ENCODE measurements around the gene CHMP1A. TPM values are rescaled to one million over a fixed set of nuclear protein-coding genes. Genes with fewer than 3 reads are reported as not detected.
A peak's percentile ranks its signal among the peaks of the same experiment; 100 is the strongest.

Gene CHMP1A
- total and polyA plus RNA-seq, 7 experiments from 2014 or later = 54.7 to 99.0 (median 65.8) TPM

DNA sequence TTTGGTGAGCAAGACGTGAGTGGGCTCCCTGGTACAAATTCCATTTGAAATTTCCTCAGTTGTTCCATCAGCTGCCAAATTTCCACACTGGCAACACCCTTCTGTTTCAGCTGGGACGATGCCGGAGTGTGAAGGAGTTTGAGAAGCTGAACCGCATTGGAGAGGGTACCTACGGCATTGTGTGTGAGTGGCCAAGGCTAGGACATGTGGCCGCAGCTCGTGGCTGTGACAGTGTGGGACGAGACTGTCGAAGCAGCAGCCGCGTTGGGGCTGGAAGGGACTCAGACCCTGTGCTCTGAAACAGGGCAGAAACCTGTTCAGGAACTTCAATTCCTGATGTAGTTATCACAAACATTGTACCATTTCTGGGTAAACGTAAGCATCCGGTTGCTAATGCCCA, 31.6 kb upstream of the CHMP1A start:
- no peak for ATAC-seq
- ChIA-PET POLR2A (interaction anchor here (0.7 to 1.9 kb wide), 5 partner anchors 9 to 175 kb away, joined by 3 to 6 read pairs (median 3); no protein-coding TSS in a partner anchor), CTCF (interaction anchor here (1.7 kb wide), 1 partner anchor 11 kb away, joined by 6 read pairs; no protein-coding TSS in a partner anchor)
- H3K27ac ChIP-seq (ENCODE audit: low read depth, low read length) = no peak overlapping the region
- no peak overlapping the region for H3K4me3 ChIP-seq (ENCODE audit: low read length)
- intact Hi-C loops (cut with micrococcal nuclease) = loop anchor here in 1 of 2 donors (5.0 kb wide), 1 partner anchor 183 kb away; the partner anchor contains the start of gene TCF25
- Mint-ChIP-seq H3K36me3 (peaks cover 0 to 17% (median 3%) of the 10 kb centered on the region in 5 donors), H3K4me1 (peaks cover 9 to 18% (median 17%) of the 10 kb centered on the region in 7 donors), H3K27ac (no peak overlapping the region), H3K27me3 (no peaks in the 10 kb centered on the region), H3K9me3 (peaks cover 0 to 4% (median 0%) of the 10 kb centered on the region in 11 donors), H3K4me3 (no peak overlapping the region)
- H3K36me3 ChIP-seq (ENCODE audit: control insufficient read depth in 2 of 3, insufficient read depth in 3 of 3, low read length in 3 of 3) = peaks cover 0 to 48% (median 4%) of the 10 kb centered on the region in 3 experiments
- H3K27me3 ChIP-seq (ENCODE audit: control insufficient read depth in 2 of 2, insufficient read depth in 2 of 2, low read length in 2 of 2) = no peaks in the 10 kb centered on the region
- H3K4me1 ChIP-seq (ENCODE audit: control insufficient read depth in 2 of 2, insufficient read depth in 2 of 2, low read length in 2 of 2) = peaks cover 0 to 7% of the 10 kb centered on the region in 2 donors
- no peaks in the 10 kb centered on the region for H3K9me3 ChIP-seq (ENCODE audit: control insufficient read depth in 2 of 3, low read length in 3 of 3)
- DNase-seq = no peak

DNA sequence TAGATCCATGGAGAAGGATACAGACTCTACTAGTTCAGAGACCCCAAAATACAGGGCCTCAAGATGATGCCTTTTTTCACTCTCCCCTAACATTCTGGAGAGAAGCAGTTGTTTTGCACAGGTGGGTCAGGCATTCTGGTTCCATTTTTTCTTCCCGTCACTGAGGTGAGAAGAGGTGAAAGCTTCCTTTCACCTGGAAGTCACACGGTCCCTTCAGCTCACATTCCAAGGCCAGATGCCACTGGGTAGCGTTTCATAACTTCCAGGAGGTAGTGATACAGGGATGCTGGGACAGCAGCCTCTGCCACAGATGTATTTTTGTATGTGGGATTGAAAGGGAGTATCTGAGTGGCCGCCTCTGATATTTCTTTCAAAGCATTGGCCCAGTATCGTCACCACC, 30.9 kb upstream of the CHMP1A start:
- ATAC-seq = no peak
- H3K27me3 ChIP-seq (ENCODE audit: control insufficient read depth in 2 of 2, insufficient read depth in 2 of 2, low read length in 2 of 2) = no peaks in the 10 kb centered on the region
- no peak overlapping the region for H3K4me3 ChIP-seq (ENCODE audit: low read length)
- POLR2A ChIA-PET = interaction anchor here (0.7 to 1.9 kb wide), 4 partner anchors 16 to 185 kb away, joined by 3 to 6 read pairs (median 3); partner anchors contain the start of gene TCF25
- Mint-ChIP-seq H3K9me3 (peaks cover 0 to 4% (median 0%) of the 10 kb centered on the region in 11 donors), H3K4me1 (peaks cover 9 to 18% (median 17%) of the 10 kb centered on the region in 7 donors), H3K27me3 (no peaks in the 10 kb centered on the region), H3K4me3 (peak overlapping the region; percentile 37 to 93 (median 85)), H3K27ac (peak overlapping the region in 4 of 9 donors; percentile 18 to 77 (median 38)), H3K36me3 (peaks cover 0 to 14% (median 2%) of the 10 kb centered on the region in 5 donors)
- no peaks in the 10 kb centered on the region for H3K9me3 ChIP-seq (ENCODE audit: control insufficient read depth in 2 of 3, low read length in 3 of 3)
- no peak overlapping the region for H3K27ac ChIP-seq (ENCODE audit: low read depth, low read length)
- intact Hi-C loops (cut with micrococcal nuclease) = loop anchor here in 1 of 2 donors (5.0 kb wide), 1 partner anchor 184 kb away; the partner anchor contains the start of gene TCF25
- CTCF ChIA-PET = interaction anchor here (0.7 to 1.7 kb wide), 3 partner anchors 12 to 592 kb away, joined by 4 to 6 read pairs (median 5); no protein-coding TSS in a partner anchor
- DNase-seq = no peak
- peaks cover 0 to 41% (median 4%) of the 10 kb centered on the region in 3 experiments for H3K36me3 ChIP-seq (ENCODE audit: control insufficient read depth in 2 of 3, insufficient read depth in 3 of 3, low read length in 3 of 3)
- H3K4me1 ChIP-seq (ENCODE audit: control insufficient read depth in 2 of 2, insufficient read depth in 2 of 2, low read length in 2 of 2) = peaks cover 0 to 7% of the 10 kb centered on the region in 2 donors

DNA sequence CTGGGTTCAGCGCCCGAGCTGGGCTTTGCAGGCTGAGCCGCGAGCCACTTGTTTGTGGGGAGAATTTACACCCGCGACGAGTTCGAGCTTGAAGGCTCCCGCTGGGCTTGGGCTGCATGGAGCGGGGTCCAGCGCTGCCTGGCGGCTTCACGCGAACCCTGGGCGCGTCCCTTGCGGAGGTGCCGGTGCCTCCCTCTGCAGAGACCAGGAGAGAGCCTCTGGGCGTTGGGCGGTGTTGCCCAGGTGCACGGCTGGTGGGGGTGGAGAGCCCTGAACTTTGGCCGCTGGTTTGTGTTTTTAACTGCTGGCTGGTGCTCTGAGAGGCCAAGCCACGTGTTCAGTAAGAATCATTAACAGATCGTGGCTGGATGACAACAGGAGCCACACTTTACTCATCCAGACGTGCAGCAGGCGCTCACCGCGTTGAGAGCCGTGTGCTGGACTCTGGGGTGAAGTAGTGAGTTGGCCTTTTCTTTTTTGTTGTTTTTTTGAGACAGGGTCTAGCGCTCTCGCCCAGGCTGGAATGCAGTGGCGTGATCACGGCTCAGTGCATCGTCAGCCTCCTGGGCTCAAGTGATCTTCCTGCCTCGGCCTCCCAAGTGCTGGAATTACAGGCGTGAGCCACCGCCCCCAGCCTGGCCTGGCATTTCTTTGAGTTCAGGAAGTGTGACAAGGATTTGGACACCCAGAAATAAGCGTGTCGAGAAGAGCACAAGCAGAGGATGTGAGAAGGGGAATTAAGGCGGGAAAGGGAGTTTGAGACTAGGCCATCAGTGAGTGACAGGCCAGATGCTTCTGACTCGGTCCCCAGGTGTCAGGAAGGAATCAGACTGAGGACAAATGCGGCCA, 29.8 kb upstream of the CHMP1A start:
- CTCF ChIA-PET = interaction anchor here (0.5 to 1.4 kb wide), 2 partner anchors 13 to 16 kb away, joined by 7 to 10 read pairs; no protein-coding TSS in a partner anchor

DNA sequence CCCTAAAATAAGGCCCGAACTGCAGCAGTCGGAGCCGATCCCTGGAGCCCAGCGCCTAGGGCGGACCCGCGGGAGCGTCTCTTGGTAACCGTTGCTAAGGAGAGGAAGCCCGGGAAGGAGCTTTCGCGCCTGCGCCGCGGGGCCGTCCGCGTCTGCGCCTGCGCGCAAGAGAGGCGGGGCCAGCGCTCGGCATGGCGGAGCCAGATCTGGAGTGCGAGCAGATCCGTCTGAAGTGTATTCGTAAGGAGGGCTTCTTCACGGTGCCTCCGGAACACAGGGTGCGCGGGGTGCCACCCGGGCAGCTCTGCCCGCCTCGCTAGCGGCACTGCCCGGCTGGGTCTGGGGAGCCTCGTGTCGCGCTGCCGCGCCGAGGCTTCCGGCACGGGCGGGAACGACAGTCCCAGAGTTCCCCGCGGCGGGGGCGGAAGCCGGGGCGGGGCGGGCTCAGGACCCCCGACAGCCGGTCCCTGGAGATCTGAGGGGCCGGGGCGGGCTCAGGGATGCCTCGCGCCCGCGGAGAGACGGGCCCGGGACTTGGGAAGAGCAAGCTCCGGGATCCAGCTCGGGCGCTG, 29.1 kb upstream of the CHMP1A start, which contains the start of gene CDK10:
TSS of gene CDK10 (plus strand) at position 170 of the 572 bp plus-strand sequence. CDS start at position 192, 22 bp downstream.
- Histone ChIP-seq H3K4me1 (ENCODE audit: control insufficient read depth in 2 of 2, insufficient read depth in 2 of 2, low read length in 2 of 2) (peaks cover 0 to 7% of the 10 kb centered on the region in 2 donors), H3K27me3 (ENCODE audit: control insufficient read depth in 2 of 2, insufficient read depth in 2 of 2, low read length in 2 of 2) (no peaks in the 10 kb centered on the region), H3K4me3 (ENCODE audit: low read length) (peak within 1 kb of the TSS; percentile 96), H3K36me3 (ENCODE audit: control insufficient read depth in 2 of 3, insufficient read depth in 3 of 3, low read length in 3 of 3) (peaks cover 0 to 23% (median 0%) of the 10 kb centered on the region in 3 experiments), H3K9me3 (ENCODE audit: control insufficient read depth in 2 of 3, low read length in 3 of 3) (no peaks in the 10 kb centered on the region), H3K27ac (ENCODE audit: low read depth, low read length) (peak within 1 kb of the TSS; percentile 93)
- peaks cover 0 to 15% (median 0%) of the 10 kb centered on the region in 5 donors for H3K36me3 Mint-ChIP-seq
- ChIA-PET CTCF (interaction anchor here (0.7 to 1.4 kb wide), 2 partner anchors 13 to 19 kb away, joined by 5 to 10 read pairs; no protein-coding TSS in a partner anchor), POLR2A (interaction anchor here (0.6 to 2.4 kb wide), 10 partner anchors 12 to 473 kb away, joined by 3 to 21 read pairs (median 3); partner anchors contain the start of genes CHMP1A, SPATA2L, SPATA33 and TCF25)
- ATAC-seq (peak; percentile 90), DNase-seq (peak; percentile 80 to 97 (median 89))
- H3K9me3 Mint-ChIP-seq = peaks cover 0 to 6% (median 0%) of the 10 kb centered on the region in 11 donors
- H3K4me3 Mint-ChIP-seq = peak within 1 kb of the TSS; percentile 86 to 96 (median 92)
- intact Hi-C loops (cut with micrococcal nuclease) = loop anchor here (1.0 to 5.0 kb wide), 7 partner anchors 14 to 516 kb away; partner anchors contain the start of genes CDH15 (in 1 of the 2), CHMP1A (in 1 of the 2), RPL13 (in 1 of the 2) and SPATA33 (in 1 of the 2)
- H3K4me1 Mint-ChIP-seq = peaks cover 9 to 18% (median 17%) of the 10 kb centered on the region in 7 donors
- no peaks in the 10 kb centered on the region for H3K27me3 Mint-ChIP-seq
- H3K27ac Mint-ChIP-seq = peak within 1 kb of the TSS; percentile 80 to 95 (median 92)

More for the DNA sequence above, 29.8 kb upstream of the CHMP1A start:
- H3K4me3 Mint-ChIP-seq = peak overlapping the region; percentile 73 to 93 (median 86)
- peak overlapping the region; percentile 96 for H3K4me3 ChIP-seq (ENCODE audit: low read length)
- H3K4me1 Mint-ChIP-seq = peaks cover 9 to 18% (median 17%) of the 10 kb centered on the region in 7 donors
- no peak for ATAC-seq
- H3K9me3 ChIP-seq (ENCODE audit: control insufficient read depth in 2 of 3, low read length in 3 of 3) = no peaks in the 10 kb centered on the region
- H3K27ac ChIP-seq (ENCODE audit: low read depth, low read length) = peak overlapping the region; percentile 93
- POLR2A ChIA-PET = interaction anchor here (0.6 to 2.4 kb wide), 10 partner anchors 11 to 473 kb away, joined by 3 to 21 read pairs (median 3); partner anchors contain the start of genes CHMP1A, SPATA2L, SPATA33 and TCF25
- intact Hi-C loops (cut with micrococcal nuclease) = loop anchor here in 1 of 2 donors (2.0 to 5.0 kb wide), 2 partner anchors 185 to 517 kb away; partner anchors contain the start of genes CDH15 and TCF25
- peaks cover 0 to 12% (median 0%) of the 10 kb centered on the region in 5 donors for H3K36me3 Mint-ChIP-seq
- no peaks in the 10 kb centered on the region for H3K27me3 ChIP-seq (ENCODE audit: control insufficient read depth in 2 of 2, insufficient read depth in 2 of 2, low read length in 2 of 2)
- H3K27me3 Mint-ChIP-seq = no peaks in the 10 kb centered on the region
- H3K36me3 ChIP-seq (ENCODE audit: control insufficient read depth in 2 of 3, insufficient read depth in 3 of 3, low read length in 3 of 3) = peaks cover 0 to 31% (median 2%) of the 10 kb centered on the region in 3 experiments
- no peak for DNase-seq
- H3K4me1 ChIP-seq (ENCODE audit: control insufficient read depth in 2 of 2, insufficient read depth in 2 of 2, low read length in 2 of 2) = peaks cover 0 to 7% of the 10 kb centered on the region in 2 donors
- H3K9me3 Mint-ChIP-seq = peaks cover 0 to 4% (median 0%) of the 10 kb centered on the region in 11 donors
- peak overlapping the region in 7 of 9 donors; percentile 8 to 90 (median 77) for H3K27ac Mint-ChIP-seq

- ChIA-PET POLR2A (interaction anchor here (0.9 to 2.4 kb wide), 5 partner anchors 13 to 187 kb away, joined by 3 to 21 read pairs (median 4); partner anchors contain the start of genes SPATA2L and TCF25), CTCF (interaction anchor here (0.6 to 1.4 kb wide), 4 partner anchors 14 to 92 kb away, joined by 3 to 10 read pairs (median 6); no protein-coding TSS in a partner anchor)
- H3K4me3 Mint-ChIP-seq = peak overlapping the region; percentile 47 to 96 (median 90)
- peaks cover 0 to 7% of the 10 kb centered on the region in 2 donors for H3K4me1 ChIP-seq (ENCODE audit: control insufficient read depth in 2 of 2, insufficient read depth in 2 of 2, low read length in 2 of 2)
- no peaks in the 10 kb centered on the region for H3K27me3 Mint-ChIP-seq
- peak overlapping the region in 7 of 9 donors; percentile 10 to 89 (median 56) for H3K27ac Mint-ChIP-seq
- peaks cover 9 to 18% (median 17%) of the 10 kb centered on the region in 7 donors for H3K4me1 Mint-ChIP-seq
- ATAC-seq (no peak), DNase-seq (no peak)
- peaks cover 0 to 19% (median 0%) of the 10 kb centered on the region in 3 experiments for H3K36me3 ChIP-seq (ENCODE audit: control insufficient read depth in 2 of 3, insufficient read depth in 3 of 3, low read length in 3 of 3)
- no peaks in the 10 kb centered on the region for H3K27me3 ChIP-seq (ENCODE audit: control insufficient read depth in 2 of 2, insufficient read depth in 2 of 2, low read length in 2 of 2)
- no peak overlapping the region for H3K4me3 ChIP-seq (ENCODE audit: low read length)
- intact Hi-C loops (cut with micrococcal nuclease) = loop anchor here (1.0 to 5.0 kb wide), 7 partner anchors 14 to 515 kb away; partner anchors contain the start of genes CDH15 (in 1 of the 2), CHMP1A (in 1 of the 2), RPL13 (in 1 of the 2) and SPATA33 (in 1 of the 2)
- peaks cover 0 to 15% (median 0%) of the 10 kb centered on the region in 5 donors for H3K36me3 Mint-ChIP-seq
- H3K9me3 ChIP-seq (ENCODE audit: control insufficient read depth in 2 of 3, low read length in 3 of 3) = no peaks in the 10 kb centered on the region
- H3K9me3 Mint-ChIP-seq = peaks cover 0 to 6% (median 0%) of the 10 kb centered on the region in 11 donors
- peak overlapping the region; percentile 93 for H3K27ac ChIP-seq (ENCODE audit: low read depth, low read length)
Observed at GRCh38 chr16:89685916-89686315, 28.4 kb upstream of the CHMP1A start.
